GM21390 (cell line): Measurements from ENCODE around the gene TCF4.

Source experiments
- ATAC-seq: cut with Tn5 transposase; IDR thresholded peaks from one replicate; pipeline ENCODE4 v1.9.1; 2021; ENCODE audit not compliant: unreplicated experiment

Gene TCF4

DNA sequence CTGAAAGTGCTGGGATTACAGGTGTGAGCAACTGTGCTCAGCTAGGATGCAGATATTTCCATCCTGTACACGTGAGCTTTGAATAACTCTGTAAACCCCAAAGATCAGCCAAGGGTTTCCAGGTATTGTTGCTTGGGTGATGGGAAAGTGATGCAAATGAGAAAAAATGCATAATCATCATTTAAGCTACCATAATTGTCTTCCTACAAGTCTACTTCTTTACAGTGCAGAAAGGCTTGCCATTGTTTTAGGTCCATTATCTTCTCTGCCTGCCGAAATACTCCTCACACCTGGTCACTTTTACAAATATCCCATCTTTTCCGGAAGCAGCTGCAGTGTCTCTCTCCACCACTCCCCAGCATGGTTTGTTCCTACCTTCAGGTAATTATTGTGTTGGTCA is 368.9 kb downstream of the TCF4 start:
- ATAC-seq, result no peak

DNA sequence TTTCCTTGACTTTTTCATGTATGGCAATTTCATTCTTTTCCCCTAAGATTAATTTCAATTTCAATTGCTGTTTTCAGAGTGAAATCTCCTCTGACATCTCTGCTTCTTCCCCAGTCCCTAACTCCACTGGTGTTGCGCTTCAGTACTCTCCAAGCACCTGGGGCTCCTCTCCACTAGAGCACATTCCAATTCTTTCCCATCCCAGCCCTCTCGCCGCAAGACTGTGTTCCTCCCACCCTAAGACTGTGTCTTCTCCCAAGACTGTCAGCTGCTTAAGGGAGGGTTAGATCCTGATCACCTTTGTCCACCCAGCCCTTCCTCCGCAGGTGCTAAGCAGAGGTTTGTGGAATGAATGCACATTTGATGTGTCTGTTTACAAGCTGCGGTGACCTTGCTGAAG is 373.0 kb downstream of the TCF4 start:
- no peak for ATAC-seq

DNA sequence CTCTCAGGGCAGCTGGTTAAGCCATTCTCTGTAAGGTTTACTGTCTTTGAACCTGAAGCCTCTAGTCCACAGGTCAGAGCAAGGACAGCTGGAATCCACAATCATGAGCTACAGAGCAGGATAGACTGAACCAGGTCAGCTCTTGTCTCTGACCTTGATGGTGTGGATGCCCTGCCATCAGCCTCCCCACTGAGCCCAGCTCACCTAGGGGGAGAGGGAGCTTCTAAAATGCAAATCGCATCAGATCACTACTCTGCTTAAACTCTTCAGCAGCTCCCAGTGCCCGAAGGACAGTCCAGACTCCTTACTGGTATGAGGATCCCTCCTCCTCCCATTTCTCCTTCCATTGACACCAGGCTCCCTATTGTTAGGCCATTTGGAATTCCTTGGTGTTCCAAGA is 373.5 kb downstream of the TCF4 start:
- no peak for ATAC-seq

DNA sequence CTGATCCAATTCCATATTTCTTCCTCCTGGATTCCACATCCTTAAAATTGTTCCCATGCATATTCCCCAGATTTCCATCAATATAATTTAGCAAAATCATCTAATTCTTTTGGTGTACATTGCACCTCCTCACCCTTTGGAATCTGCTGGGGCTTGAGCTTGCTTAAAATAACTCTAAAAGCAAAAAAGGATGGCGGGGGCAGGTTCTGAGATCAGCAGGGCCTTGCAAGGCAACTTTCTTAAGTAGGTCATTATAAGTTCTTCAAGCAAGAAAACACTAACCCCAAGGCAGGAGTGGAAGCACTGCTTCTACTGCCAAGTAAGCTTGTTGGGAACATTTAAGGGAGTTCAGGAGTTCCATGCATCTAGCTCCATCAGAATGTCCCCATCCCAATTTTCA is 374.4 kb downstream of the TCF4 start:
- ATAC-seq, result no peak

DNA sequence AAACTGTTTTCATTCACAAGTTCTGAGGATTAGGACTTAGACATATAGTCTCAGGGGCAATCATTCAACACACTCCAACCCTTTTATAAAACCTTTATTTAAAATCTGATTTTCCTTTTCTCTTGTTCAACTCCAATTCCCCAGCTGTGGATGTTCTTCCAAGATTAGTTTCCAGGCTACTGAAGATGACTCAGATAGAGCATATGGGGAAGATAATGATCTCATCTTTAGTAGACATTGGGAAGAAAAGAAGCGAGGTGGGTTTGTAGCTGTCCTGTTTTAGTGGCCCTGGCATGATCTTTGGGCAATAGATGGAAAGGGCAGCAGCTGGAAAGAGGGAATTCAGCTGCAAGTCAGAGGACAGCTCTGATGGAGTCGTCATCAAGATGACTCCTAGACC is 381.1 kb downstream of the TCF4 start:
- ATAC-seq, result no peak

DNA sequence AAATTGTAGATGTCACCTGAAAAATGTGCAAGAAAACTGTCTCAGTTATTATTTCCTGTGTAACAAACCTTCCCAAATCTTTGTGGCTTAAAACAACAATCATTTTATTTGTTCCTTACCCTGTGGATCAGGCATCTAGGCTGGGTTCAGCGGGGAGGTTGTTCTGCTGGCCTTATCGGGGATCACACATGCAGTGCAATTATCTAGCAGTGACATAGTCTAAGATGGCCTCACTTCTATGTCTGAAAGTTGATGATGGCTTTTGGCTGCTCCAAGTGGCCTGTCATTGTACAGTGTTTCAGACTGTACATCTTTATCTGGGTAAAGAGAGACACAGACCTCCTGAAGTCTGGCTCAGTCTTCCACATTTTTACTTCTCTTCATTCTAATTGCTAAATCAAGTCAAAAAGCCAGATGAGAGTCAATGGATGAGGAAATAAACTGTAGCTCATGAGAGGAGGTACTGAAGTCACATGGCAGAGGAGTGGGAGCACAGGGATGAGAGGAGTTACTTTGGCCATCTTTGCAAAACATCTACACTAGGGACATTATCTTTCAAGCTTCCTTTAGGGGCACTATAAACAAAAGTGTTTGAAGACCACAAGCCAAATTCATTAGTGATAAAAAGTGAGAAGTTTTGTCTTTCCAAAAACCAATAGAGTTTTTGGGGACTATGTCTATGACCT is 385.6 kb downstream of the TCF4 start:
- no peak for ATAC-seq

DNA sequence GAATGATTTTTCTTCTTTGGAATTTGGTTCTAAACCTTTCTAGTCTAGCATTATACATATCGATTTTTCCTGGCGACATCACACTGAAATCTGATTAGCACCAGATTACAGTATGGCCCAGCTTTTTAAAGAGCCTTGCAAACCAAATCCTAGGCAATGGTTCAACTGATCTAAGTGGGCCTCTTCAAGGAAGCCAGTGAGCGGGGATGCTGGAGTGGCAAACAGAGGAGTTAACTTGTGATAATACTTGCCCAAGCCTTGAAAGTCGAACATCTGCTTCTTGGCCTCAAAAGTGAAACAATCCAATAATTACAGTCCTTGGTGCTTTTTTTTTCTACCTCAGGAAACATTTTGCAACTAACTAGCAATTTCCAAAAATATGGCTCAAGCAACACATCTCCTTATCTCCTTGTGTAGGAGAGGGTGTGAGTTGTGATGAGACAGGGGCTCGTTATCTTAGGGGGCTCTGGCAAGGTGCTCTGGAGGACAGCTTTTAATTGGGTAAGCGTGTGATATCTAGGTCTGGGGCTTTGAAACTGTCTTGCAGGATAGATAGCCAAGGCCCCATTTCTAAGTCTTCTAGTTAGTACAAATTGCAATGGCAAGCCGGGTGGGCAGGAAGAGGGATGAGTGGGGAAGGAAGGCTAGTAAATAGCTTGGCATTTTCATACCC is 388.6 kb downstream of the TCF4 start:
- ATAC-seq, result no peak

DNA sequence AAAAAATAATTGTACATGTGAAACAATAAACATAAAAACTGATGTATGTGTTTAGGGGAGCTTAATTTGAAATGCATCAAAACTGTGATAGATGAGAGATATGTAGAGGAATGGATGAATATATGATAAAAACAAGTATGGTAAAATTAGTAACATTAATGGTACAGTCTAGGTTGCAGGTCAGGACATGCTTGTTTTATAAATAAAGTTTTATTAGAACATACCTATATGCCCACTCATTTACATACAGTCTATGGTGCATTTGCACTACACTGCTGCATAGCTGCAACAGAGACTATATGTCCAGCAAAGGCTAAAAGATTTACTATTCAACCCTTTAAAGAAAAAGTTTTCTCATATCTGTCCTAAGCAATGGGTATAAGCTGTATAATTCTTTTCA is 392.1 kb downstream of the TCF4 start:
- no peak for ATAC-seq

DNA sequence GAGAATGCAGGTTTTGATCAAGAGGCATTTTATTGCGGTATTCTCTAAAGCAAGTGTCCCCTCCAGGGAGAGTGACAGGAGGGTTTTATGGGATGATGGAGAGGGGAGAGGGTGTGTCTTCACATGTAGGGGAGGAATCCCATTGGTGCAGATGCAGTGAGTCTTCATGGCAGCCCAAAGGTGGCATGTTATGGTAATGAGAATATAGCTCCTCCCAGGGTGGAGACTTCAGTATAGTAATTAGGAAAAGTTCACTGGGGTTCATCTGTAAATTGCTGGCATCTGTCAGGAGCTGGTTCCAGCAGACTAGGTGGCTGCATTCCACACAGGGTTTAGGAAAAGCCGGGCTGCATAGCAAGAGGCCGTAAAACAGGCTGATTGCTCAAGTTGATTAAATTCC is 398.0 kb downstream of the TCF4 start:
- no peak for ATAC-seq

DNA sequence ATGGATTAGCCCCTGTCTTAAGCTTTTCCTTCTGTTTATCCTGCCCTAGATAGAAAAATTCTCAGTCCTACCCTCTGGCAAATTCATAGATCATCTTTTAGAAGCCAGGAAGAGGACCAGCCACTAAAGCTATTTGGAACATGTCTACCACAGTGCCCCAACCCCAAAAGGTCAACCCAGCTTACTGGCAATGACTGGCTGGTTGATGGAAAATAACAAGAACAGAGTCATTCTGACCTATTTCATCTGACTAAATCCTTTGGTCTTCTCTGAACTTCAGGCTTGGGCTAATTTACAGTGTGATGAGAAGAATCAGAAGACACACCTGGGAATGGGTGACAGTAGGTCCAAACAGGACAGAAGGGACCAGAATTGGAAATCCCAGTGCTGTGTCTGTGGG is 401.4 kb downstream of the TCF4 start:
- ATAC-seq, result no peak

DNA sequence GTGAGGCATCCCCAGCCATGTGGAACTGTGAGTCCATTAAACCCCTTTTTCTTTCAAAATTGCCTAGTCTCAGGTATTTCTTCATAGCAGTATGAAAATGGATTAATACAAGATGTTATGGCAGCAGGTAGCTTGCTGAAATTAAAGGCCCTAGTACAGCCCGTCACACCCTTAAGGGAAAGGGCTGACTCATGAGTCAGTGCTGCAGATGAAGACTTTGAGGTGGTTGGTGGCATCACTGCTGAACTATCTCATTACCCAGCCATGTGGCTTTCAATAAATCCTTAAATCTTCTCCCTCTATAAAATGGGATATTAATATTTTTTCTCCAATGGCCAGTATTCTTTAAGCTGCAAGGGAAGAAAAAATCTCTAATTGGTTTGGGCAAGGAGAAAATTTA is 402.6 kb downstream of the TCF4 start:
- ATAC-seq, result no peak

DNA sequence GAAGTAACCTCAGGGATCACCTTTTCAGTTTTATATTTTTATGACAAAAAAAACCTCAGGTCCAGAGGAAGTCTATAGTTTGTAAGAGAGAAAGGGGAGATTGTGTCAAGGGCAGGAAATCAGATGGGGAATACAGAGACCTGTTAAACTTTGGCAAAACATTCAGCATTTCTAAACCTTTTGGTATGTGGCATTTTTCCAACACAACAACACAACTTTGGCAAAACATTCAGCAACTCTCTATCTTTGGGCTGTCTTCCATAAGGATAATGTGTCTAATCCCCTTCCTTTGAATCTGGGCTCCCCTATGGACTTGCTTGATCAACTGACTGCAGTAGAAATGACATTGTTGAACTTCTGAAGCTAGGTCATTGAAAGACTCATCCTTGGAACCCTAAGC is 408.2 kb downstream of the TCF4 start:
- ATAC-seq, result no peak

DNA sequence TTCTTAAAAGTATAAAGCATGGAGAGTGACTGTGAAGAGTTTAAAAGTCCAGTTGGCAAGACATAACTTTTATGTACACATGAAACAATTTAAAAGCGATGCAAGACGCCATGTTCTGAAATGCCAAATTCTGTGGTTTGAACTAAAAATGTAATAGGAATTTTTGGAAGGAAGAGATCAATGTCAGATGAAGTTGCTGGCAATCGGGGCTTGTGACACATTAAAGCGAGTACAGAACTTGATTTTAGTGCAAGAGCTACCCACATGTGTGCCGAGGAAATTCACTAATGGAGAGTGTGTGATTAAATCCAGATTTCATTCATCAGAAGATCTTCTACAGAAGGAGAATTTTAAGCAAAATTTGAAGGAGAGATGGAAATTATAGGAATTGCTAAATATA is 408.6 kb downstream of the TCF4 start:
- ATAC-seq, result no peak

DNA sequence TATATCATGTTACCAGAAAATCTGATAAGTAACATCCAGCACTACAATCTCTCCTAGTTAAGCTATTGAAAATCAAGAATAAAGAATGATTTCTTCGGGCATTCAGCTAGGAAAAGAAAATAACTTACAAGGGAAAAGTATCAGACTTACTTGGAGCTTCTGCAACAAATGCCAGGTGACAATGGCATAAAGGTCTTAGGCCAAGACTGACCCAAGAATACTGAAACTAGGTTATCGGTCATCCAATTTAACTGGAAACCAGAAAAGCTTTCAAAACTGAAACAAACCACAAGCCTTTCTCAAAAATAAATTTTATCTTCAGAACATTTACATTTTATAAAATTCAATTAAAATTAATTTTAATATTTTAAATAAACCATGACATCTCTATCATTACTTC is 414.7 kb downstream of the TCF4 start:
- no peak for ATAC-seq
